SK-N-SH treated with all-trans-retinoic acid at 6 μM for 48 hours (cell line): ENCODE results near the gene GHRHR.

ENCODE experiments used
- ARNTL ChIP-seq: fragments of 450-650 bp; formaldehyde crosslinking; IDR thresholded peaks from 2 replicates; pipeline ENCODE4 v1.5.0; 2020; ENCODE audit warnings: low read depth, mild to moderate bottlenecking, moderate library complexity, borderline replicate concordance
- CREB5 ChIP-seq: fragments of 250-450 bp; sonication (Bioruptor Pico); IDR thresholded peaks from 2 replicates; pipeline ENCODE4 v1.5.1; 2020; ENCODE audit warnings: low read depth, mild to moderate bottlenecking, moderate library complexity
- PPARA ChIP-seq: fragments of 250-450 bp; sonication (Bioruptor Pico); IDR thresholded peaks from 2 replicates; pipeline ENCODE4 v1.5.0; 2020; ENCODE audit warnings: mild to moderate bottlenecking, borderline replicate concordance
- TSHZ2 ChIP-seq: fragments of 250-450 bp; sonication (Bioruptor Pico); IDR thresholded peaks from 2 replicates; pipeline ENCODE4 v1.5.0; 2020; ENCODE audit warnings: mild to moderate bottlenecking, moderate library complexity
- ZFP3 ChIP-seq: fragments of 250-450 bp; sonication (Bioruptor Pico); IDR thresholded peaks from 2 replicates; pipeline ENCODE4 v1.5.0; 2020; ENCODE audit warnings: mild to moderate bottlenecking, moderate library complexity
- ZFP30 ChIP-seq: fragments of 450-650 bp; formaldehyde crosslinking; IDR thresholded peaks from 2 replicates; pipeline ENCODE4 v1.5.0; 2022; ENCODE audit warnings: mild to moderate bottlenecking, moderate library complexity

GRCh38 chr7:30917216-30917893 lies 46.4 kb upstream of the GHRHR start:
- TF ChIP-seq ZFP3 (CRISPR knock-in tag) (no peak), ZFP30 (CRISPR knock-in tag) (no peak), PPARA (no peak), CREB5 (CRISPR knock-in tag) (no peak), TSHZ2 (CRISPR knock-in tag) (no peak), ARNTL (CRISPR knock-in tag) (no peak)
